Stimulated activated CD4-positive, alpha-beta T cell treated with anti-CD3 and anti-CD28 coated beads, TNF-alpha, amount 100 ng/mL, for 24 hours (primary cell): Measurements from ENCODE around the gene BMP8A.
"Not testable (repeated sequence)": the region's sequence is repeated elsewhere in the genome, so short reads cannot be mapped to it uniquely, and the experiment has no call there.

Experiments
- DNase-seq, 3 experiments: peaks; one replicate each; pipeline ENCODE4 v3.0.0-alpha.2; 2020; ENCODE audit warnings: low read depth in 3 of 3

BMP8A gene

DNA sequence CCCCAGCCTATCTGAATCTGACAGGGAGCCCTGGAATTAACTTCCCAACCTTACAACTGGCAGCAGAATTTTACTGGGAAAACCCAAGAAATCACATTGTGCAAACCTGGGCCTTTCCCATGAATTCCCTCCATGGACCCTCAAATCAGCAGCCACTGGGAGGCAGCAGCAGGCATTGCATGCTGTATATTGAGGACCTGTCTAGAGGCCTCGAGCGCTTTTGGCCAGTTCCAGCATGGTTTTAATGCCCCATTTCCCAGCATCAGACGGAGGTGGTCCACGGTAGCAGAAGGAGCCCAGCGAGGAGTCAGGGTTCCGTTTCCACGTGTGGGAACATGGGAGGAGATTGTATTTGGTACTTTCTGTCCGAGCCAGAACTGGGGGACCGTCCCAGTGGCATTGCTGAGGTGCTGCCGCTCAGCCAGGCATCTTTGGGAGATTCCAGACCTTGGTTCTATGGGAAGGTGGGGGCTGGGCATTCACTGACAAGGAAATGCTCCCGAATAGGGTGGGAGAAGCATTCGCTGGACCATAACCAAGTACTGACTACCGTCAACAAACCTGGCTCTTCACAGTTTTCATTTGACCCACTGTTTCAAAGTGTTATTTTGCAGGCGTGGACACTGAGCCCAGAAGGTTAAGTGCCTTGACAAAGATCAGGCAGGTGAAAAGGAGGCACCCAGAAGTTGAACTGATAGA, 15.9 kb downstream of the BMP8A start:
- no peak for DNase-seq

GRCh38 chr1:39508266-39508665, 16.8 kb downstream of the BMP8A start:
- no peak for DNase-seq

GRCh38 chr1:39508857-39509305, 17.4 kb downstream of the BMP8A start:
- DNase-seq = no peak

DNA sequence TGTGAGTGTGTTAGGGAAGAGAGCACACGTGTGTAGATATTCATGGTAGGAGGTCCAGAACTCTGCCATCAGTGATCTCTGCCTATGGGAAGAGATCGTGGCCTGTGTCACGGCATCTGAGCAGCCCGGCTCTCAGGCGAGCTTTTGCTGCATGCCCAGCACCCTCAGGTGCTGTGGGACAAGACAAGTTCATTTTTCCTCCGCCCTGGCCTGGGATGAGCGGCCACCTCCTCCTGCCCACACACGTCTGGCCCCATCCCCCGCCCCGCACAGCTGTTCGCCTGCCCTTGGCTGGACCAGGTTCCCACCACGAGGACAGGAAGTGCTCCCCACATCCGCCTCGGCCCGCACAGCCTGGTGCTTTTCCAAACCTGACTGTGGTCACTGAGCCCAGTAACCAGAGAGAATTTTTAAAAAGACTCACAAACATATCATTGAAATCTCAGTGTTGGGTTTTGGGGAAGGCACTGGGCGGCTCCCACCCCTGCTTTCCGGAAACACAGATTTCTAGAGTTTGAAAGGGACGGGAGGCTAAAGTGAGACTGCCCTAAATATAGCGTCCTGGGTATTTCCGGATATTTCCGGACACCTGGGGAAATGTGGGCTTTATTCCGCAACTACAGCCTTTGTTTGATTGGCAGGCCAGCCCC, 18.0 kb downstream of the BMP8A start:
- DNase-seq = no peak

- not testable (repeated sequence) for DNase-seq
These were observed 19.2 kb downstream of the BMP8A start for GRCh38 chr1:39510570-39511186.

DNA sequence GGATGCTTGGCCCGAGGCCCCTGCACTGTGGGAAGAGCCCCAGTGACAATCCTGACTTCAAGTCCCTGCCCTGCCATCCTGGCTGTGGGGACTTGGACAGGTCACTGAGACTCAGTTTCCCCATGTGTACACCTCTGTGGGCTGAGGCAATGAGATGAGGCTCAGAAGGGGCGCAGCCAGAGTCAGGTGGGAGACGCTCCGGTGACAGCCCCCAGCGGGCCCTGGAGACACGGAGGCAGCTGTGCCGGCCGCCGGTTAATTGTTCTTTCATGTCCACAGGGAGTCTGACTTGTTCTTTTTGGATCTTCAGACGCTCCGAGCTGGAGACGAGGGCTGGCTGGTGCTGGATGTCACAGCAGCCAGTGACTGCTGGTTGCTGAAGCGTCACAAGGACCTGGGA, 20.0 kb downstream of the BMP8A start:
- DNase-seq = not testable (repeated sequence)

GRCh38 chr1:39512234-39512847, 20.9 kb downstream of the BMP8A start:
- DNase-seq = not testable (repeated sequence)

GRCh38 chr1:39514710-39515124, 23.3 kb downstream of the BMP8A start:
- not testable (repeated sequence) for DNase-seq

GRCh38 chr1:39515131-39516086, 24.0 kb downstream of the BMP8A start:
- DNase-seq = peak in 1 of 3 experiments; percentile 44

GRCh38 chr1:39516841-39517240, 25.4 kb downstream of the BMP8A start:
- not testable (repeated sequence) for DNase-seq

- not testable (repeated sequence) for DNase-seq
These were observed 26.5 kb downstream of the BMP8A start for GRCh38 chr1:39517936-39518335.

GRCh38 chr1:39519376-39519775, 27.9 kb downstream of the BMP8A start:
- DNase-seq = not testable (repeated sequence)

- not testable (repeated sequence) for DNase-seq
These were observed 30.8 kb downstream of the BMP8A start for GRCh38 chr1:39522221-39522620.

DNA sequence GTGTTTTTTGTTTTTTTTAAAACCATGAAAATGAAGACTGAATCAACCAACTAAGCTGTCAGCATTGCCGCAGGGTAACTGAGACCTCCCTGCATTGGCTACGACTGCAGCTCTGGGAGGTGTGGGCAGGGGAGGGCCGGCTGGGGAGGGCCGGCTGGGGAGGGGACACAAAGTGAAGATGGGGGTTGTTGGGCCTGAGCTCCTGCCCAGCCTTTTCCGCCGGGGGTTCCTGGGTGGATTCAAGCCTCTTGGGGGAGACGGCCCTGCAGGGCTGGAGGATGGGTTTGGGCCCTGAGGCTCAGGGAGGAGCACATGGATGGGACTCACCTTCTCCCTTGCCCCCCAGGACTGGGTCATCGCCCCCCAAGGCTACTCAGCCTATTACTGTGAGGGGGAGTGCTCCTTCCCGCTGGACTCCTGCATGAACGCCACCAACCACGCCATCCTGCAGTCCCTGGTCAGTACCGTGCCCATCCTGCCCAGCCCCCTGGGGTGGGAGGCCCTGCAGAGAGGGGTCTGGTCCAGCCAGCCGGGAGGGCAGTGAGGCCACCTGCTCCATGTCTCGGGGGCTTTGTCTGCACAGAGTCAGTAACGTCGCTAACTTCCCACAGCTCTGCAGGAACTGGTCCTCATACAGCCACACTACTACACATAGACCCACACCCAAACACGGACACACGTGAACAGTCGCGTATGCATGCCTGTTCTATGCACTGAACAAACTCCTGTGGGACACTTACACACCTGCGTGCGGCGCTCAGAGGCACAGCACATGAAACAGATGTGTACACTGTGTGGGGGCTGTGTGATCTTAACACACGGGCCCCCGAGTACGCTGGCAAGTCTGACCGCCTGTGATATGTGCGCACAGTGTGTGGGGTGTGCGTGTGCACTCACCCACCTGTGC, 31.5 kb downstream of the BMP8A start:
- DNase-seq = no peak

DNA sequence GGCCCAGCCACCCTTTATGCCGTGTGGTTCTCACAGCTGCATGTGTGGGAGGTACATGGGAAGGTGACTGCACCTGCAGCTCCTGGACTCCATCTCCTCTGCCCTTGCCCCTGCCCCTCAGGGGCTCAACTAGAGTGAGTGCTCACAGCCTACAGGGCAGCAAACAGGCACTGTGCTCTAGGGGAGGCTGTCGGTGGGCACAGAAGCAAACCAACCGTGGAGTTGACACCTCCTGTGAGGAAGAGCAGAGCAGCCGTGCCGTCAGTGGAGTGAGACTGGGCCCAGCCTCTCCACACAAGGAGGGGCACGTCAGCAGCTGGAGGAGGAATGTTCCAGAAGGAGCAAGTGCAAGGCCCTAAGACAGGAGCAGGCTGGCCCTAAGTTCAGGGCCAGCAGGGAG, 32.7 kb downstream of the BMP8A start:
- DNase-seq = no peak

DNA sequence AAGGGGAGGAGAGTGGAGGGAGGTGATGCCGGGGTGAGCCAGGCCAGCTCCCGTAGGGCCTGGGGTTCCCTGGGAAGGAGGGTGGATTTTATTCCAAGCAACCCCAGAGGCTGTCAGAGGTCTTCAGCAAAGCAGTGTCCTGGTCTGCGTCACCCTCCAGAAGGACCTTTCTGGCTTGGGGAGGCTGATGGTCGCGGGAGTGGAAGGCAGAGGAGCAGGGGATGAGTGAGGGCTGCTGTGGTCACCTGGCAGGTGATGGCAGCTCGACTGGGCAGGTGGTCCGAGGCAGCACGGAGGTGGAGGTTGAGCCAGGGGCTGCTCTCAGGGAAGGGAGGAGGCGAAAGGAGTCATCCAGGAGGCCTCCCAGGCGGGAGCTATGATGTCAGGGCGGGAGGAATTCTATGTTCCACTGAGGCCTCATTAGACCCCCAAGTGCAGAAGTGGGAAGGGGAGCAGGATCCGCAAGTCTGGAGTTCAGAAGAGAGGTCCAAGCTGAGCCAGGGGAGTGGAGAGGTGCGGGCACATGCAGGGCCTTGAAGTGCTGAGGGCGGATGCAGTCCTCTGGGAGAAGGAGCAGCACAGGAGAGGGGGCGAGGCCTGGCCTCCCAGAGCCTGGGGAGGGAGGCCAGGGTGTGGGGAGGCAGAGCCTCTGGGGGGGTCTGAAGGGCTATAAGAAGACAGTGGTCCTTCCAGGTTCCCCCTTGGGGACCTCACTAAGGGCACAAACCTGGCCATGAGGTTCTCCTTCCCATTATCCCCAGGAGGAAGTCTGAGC, 33.3 kb downstream of the BMP8A start:
- no peak for DNase-seq

DNA sequence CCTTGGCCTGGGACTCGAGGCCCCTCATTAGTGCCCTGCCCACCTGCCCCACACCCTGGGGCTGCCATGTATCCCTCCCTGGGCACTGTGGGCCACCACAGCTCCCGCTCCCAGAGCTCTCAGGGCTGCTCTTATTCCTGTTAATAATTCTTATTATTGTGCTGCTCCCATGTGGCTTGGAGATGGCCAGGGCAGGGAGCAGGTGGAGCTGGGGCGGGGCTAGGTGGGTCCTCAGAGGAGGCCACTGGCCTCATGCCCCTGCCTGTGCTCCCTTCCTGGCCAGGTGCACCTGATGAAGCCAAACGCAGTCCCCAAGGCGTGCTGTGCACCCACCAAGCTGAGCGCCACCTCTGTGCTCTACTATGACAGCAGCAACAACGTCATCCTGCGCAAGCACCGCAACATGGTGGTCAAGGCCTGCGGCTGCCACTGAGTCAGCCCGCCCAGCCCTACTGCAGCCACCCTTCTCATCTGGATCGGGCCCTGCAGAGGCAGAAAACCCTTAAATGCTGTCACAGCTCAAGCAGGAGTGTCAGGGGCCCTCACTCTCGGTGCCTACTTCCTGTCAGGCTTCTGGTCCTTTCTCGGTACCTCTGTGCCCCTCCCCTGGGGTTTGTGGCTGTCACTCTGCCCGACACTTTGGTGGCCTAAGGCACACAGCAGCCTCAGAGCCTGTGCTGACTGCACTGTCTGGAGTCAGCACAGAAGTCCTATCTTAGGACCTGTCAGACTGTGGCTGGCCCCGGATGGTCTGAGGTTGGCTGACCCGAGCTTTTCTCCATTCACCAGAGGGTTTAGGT, 34.1 kb downstream of the BMP8A start:
- no peak for DNase-seq

GRCh38 chr1:39526466-39527189, 35.2 kb downstream of the BMP8A start:
- no peak for DNase-seq
